ENCODE results near the gene ZFR. TPM values are rescaled to one million over a fixed set of nuclear protein-coding genes. Genes with fewer than 3 reads are reported as not detected.
"Not testable (repeated sequence)": the region's sequence is repeated elsewhere in the genome, so short reads cannot be mapped to it uniquely, and the experiment has no call there.

Gene ZFR
- total RNA-seq, 1 donor from 2014 or later = 71.5 TPM

- H3K27me3 Mint-ChIP-seq (ENCODE audit: low read depth) = no peaks in the 10 kb centered on the region
- H3K27ac Mint-ChIP-seq = no peak overlapping the region
- TF ChIP-seq, protein P1, sequence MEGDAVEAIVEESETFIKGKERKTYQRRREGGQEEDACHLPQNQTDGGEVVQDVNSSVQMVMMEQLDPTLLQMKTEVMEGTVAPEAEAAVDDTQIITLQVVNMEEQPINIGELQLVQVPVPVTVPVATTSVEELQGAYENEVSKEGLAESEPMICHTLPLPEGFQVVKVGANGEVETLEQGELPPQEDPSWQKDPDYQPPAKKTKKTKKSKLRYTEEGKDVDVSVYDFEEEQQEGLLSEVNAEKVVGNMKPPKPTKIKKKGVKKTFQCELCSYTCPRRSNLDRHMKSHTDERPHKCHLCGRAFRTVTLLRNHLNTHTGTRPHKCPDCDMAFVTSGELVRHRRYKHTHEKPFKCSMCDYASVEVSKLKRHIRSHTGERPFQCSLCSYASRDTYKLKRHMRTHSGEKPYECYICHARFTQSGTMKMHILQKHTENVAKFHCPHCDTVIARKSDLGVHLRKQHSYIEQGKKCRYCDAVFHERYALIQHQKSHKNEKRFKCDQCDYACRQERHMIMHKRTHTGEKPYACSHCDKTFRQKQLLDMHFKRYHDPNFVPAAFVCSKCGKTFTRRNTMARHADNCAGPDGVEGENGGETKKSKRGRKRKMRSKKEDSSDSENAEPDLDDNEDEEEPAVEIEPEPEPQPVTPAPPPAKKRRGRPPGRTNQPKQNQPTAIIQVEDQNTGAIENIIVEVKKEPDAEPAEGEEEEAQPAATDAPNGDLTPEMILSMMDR (IDR thresholded peaks at IDR 0.05; ENCODE audit: unreplicated experiment) = no peak
These were observed 118.9 kb downstream of the ZFR start for GRCh38 chr5:32325616-32326015.

GRCh38 chr5:32325062-32325461, 119.5 kb downstream of the ZFR start:
- no peak for DNase-seq (ENCODE audit: low spot score in 2 of 2, unreplicated experiment in 2 of 2)
- no peak overlapping the region for H3K4me3 Mint-ChIP-seq

More at GRCh38 chr5:32325616-32326015, 118.9 kb downstream of the ZFR start:
- Mint-ChIP-seq H3K4me1 (peaks cover 1% of the 10 kb centered on the region), H3K4me3 (no peak overlapping the region), H3K9me3 (peaks cover 6% of the 10 kb centered on the region), H3K36me3 (peaks cover 5% of the 10 kb centered on the region)
- no peak for DNase-seq (ENCODE audit: low spot score in 2 of 2, unreplicated experiment in 2 of 2)

DNA sequence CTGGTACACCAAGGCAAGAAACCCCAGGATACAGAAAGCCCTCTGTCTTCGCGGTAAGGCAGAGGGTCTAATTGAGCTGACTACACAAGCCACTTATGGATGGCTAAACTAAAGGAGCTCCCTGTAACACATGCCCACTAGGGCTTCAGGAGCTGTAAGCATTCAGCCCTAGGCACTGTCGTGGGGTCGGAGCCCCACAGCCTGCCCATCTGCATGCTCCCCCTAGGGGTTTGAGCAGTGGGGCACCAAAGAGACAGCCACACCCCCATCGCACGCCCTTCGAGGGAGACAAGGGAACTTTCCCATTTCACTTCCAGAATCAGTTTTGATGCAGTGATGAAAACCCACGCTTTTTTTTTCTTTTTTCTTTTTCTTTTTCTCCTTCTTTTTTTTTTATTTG, 120.8 kb downstream of the ZFR start:
- no peak overlapping the region for H3K4me3 Mint-ChIP-seq
- peaks cover 6% of the 10 kb centered on the region for H3K9me3 Mint-ChIP-seq
- peaks cover 5% of the 10 kb centered on the region for H3K36me3 Mint-ChIP-seq
- TF ChIP-seq, protein P1 (IDR thresholded peaks at IDR 0.05; ENCODE audit: unreplicated experiment) = no peak
- no peak for DNase-seq (ENCODE audit: low spot score in 2 of 2, unreplicated experiment in 2 of 2)
- no peak overlapping the region for H3K27ac Mint-ChIP-seq
- no peaks in the 10 kb centered on the region for H3K4me1 Mint-ChIP-seq
- no peaks in the 10 kb centered on the region for H3K27me3 Mint-ChIP-seq (ENCODE audit: low read depth)

More at GRCh38 chr5:32325062-32325461, 119.5 kb downstream of the ZFR start:
- Mint-ChIP-seq H3K27me3 (ENCODE audit: low read depth) (no peaks in the 10 kb centered on the region), H3K36me3 (peaks cover 5% of the 10 kb centered on the region), H3K27ac (no peak overlapping the region), H3K4me1 (no peaks in the 10 kb centered on the region), H3K9me3 (peaks cover 6% of the 10 kb centered on the region)
- TF ChIP-seq, protein P1 (IDR thresholded peaks at IDR 0.05; ENCODE audit: unreplicated experiment) = no peak

DNA sequence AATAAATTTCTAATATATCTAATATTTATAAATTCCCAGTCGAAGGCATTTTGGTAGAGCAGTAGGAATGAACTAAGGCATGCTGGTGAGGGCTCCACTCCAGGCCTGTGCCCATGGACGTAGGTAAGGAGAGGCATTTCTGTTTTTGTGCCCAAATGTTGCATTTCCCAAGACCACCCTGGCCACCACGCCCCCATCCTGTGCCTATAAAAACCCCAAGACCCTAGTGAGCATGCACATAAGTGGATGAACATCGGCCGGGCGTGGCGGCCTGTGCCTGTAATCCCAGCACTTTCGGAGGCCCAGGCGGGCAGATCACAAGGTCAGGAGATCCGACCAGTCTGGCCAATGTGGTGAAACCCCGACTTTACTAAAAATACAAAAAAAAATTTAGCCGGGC, 121.7 kb downstream of the ZFR start:
- H3K27ac Mint-ChIP-seq = no peak overlapping the region
- no peak overlapping the region for H3K4me3 Mint-ChIP-seq
- peaks cover 5% of the 10 kb centered on the region for H3K36me3 Mint-ChIP-seq
- no peaks in the 10 kb centered on the region for H3K27me3 Mint-ChIP-seq (ENCODE audit: low read depth)
- peaks cover 6% of the 10 kb centered on the region for H3K9me3 Mint-ChIP-seq
- no peak for DNase-seq (ENCODE audit: low spot score in 2 of 2, unreplicated experiment in 2 of 2)
- no peaks in the 10 kb centered on the region for H3K4me1 Mint-ChIP-seq
- TF ChIP-seq, protein P1 (IDR thresholded peaks at IDR 0.05; ENCODE audit: unreplicated experiment) = no peak

DNA sequence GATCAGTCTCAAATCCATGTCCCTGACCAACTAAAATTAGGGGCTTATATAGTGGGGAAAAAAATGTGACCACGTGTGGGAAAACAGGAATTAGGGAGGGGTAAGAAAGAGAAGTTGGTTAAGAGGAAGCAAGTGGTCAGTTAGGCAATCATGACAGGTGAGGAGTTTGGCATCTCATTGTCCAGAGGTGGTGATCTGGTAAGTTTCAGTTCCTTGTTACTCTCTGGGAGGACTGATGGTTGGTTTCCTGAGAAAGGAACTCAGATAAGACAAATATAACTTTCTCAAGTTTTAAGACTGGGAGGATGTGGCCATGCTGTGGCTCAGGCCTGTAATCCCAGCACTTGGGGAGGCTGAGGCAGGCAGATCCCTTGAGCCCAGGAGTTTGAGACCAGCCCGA, 122.8 kb downstream of the ZFR start:
- H3K4me3 Mint-ChIP-seq; H3K36me3 Mint-ChIP-seq; H3K27me3 Mint-ChIP-seq (ENCODE audit: low read depth); H3K9me3 Mint-ChIP-seq; H3K4me1 Mint-ChIP-seq; H3K27ac Mint-ChIP-seq; DNase-seq (ENCODE audit: low spot score in 2 of 2, unreplicated experiment in 2 of 2): not testable (repeated sequence)

DNA sequence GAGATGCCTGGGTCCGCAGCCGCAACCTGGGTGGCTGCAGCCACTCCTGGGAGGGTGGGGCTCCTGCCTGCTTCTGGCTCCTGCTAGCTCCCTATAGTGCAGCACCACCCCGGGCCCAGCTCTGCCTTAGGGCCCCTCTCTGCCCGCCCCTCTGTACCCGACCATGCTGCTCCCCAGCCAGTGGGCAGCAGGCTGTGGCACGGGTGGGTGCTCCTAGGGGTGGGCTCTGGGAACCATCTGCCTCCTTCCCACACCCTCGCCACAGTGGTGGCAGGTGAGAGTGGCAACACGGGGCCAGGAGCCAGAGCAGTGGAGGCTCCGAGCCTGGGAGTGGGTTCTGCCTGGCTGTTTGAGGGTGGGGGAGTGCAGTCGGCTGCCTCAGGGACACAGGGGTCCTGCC, 124.0 kb downstream of the ZFR start:
- Mint-ChIP-seq H3K9me3 (peaks cover 6% of the 10 kb centered on the region), H3K27ac (no peak overlapping the region), H3K4me3 (no peak overlapping the region), H3K27me3 (ENCODE audit: low read depth) (peaks cover 2% of the 10 kb centered on the region), H3K4me1 (no peaks in the 10 kb centered on the region), H3K36me3 (peaks cover 5% of the 10 kb centered on the region)
- no peak for DNase-seq (ENCODE audit: low spot score in 2 of 2, unreplicated experiment in 2 of 2)
- TF ChIP-seq, protein P1 (IDR thresholded peaks at IDR 0.05; ENCODE audit: unreplicated experiment) = no peak

Data from mesothelial cell of epicardium (in vitro differentiated cells).